GM06990 (cell line): ENCODE measurements around the gene SUMO4.

ENCODE experiments used
- DNase-seq: peaks from one replicate; pipeline ENCODE4 v3.0.0-alpha.2; 2011; ENCODE audit not compliant: insufficient read length; ENCODE audit errors: extremely low read depth
- H3K27me3 ChIP-seq: replicated peaks from 2 replicates; pipeline ENCODE4 v1.6.0; 2011; ENCODE audit warnings: low read length; ENCODE audit not compliant: control insufficient read depth, insufficient read depth
- H3K36me3 ChIP-seq: 2 replicates; pipeline ENCODE4 v1.5.1; 2011; ENCODE audit warnings: low read length; ENCODE audit not compliant: control insufficient read depth, insufficient read depth
- H3K4me3 ChIP-seq: replicated peaks from 2 replicates; pipeline ENCODE4 v1.5.1; 2011; ENCODE audit warnings: low read depth, mild to moderate bottlenecking, control low read depth, low read length
- TF ChIP-seq, protein P1 (sequence below): IDR thresholded peaks from 2 replicates; pipeline ENCODE4 v1.5.1; 2011; ENCODE audit warnings: low read length, control low read depth, mild to moderate bottlenecking, inconsistent platforms; ENCODE audit not compliant: insufficient read depth, poor library complexity, severe bottlenecking

Gene SUMO4

GRCh38 chr6:149392093-149392492 lies 8.0 kb upstream of the SUMO4 start:
- H3K27me3 ChIP-seq: no peaks in the 10 kb centered on the region
- peaks cover 2% of the 10 kb centered on the region for H3K36me3 ChIP-seq
- DNase-seq: no peak
- TF ChIP-seq, protein P1, sequence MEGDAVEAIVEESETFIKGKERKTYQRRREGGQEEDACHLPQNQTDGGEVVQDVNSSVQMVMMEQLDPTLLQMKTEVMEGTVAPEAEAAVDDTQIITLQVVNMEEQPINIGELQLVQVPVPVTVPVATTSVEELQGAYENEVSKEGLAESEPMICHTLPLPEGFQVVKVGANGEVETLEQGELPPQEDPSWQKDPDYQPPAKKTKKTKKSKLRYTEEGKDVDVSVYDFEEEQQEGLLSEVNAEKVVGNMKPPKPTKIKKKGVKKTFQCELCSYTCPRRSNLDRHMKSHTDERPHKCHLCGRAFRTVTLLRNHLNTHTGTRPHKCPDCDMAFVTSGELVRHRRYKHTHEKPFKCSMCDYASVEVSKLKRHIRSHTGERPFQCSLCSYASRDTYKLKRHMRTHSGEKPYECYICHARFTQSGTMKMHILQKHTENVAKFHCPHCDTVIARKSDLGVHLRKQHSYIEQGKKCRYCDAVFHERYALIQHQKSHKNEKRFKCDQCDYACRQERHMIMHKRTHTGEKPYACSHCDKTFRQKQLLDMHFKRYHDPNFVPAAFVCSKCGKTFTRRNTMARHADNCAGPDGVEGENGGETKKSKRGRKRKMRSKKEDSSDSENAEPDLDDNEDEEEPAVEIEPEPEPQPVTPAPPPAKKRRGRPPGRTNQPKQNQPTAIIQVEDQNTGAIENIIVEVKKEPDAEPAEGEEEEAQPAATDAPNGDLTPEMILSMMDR: no peak
- H3K4me3 ChIP-seq: no peak overlapping the region

GRCh38 chr6:149392535-149392934 lies 7.5 kb upstream of the SUMO4 start:
- peaks cover 2% of the 10 kb centered on the region for H3K36me3 ChIP-seq
- no peaks in the 10 kb centered on the region for H3K27me3 ChIP-seq
- H3K4me3 ChIP-seq: no peak overlapping the region
- DNase-seq: no peak
- TF ChIP-seq, protein P1: no peak

GRCh38 chr6:149393002-149393679 lies 6.9 kb upstream of the SUMO4 start:
- Histone ChIP-seq H3K27me3 (no peaks in the 10 kb centered on the region), H3K4me3 (no peak overlapping the region), H3K36me3 (peaks cover 3% of the 10 kb centered on the region)
- TF ChIP-seq, protein P1: no peak
- DNase-seq: no peak

GRCh38 chr6:149395185-149395584 lies 4.9 kb upstream of the SUMO4 start:
- H3K4me3 ChIP-seq: no peak overlapping the region
- no peaks in the 10 kb centered on the region for H3K27me3 ChIP-seq
- DNase-seq: no peak
- TF ChIP-seq, protein P1: no peak
- H3K36me3 ChIP-seq: peaks cover 6% of the 10 kb centered on the region

GRCh38 chr6:149397384-149397783 lies 2.7 kb upstream of the SUMO4 start:
- Histone ChIP-seq H3K27me3 (no peaks in the 10 kb centered on the region), H3K36me3 (peaks cover 8% of the 10 kb centered on the region), H3K4me3 (no peak overlapping the region)
- TF ChIP-seq, protein P1: no peak
- DNase-seq: no peak

- Histone ChIP-seq H3K27me3 (no peaks in the 10 kb centered on the region), H3K4me3 (no peak overlapping the region), H3K36me3 (peaks cover 6% of the 10 kb centered on the region)
- no peak for DNase-seq
- TF ChIP-seq, protein P1: no peak
These were observed 3.5 kb downstream of the SUMO4 start for GRCh38 chr6:149403534-149403933.
